ENCODE results near the gene MEIS3.

- TF ChIP-seq CTCF (conservative IDR thresholded peaks at IDR 0.05) (no peak), ZFX (IDR thresholded peaks at IDR 0.05) (no peak)
Observed at GRCh38 chr19:47432091-47432490, 12.8 kb upstream of the MEIS3 start.

All from C4-2B (cell line).